SU-DHL-6 (cell line): Measurements from ENCODE around the gene CROT.

Experiments
- H2AFZ ChIP-seq: fragments of 200-600 bp; sonication (generic); 2 replicates; pipeline ENCODE4 v1.6.1; 2014; ENCODE audit warnings: low read depth, mild to moderate bottlenecking, moderate library complexity, mixed read lengths, antibody characterized with exemption, low read length; ENCODE audit not compliant: severe bottlenecking
- H3F3A ChIP-seq: fragments of 200-600 bp; shearing (Covaris generic); 2 replicates; pipeline ENCODE4 v1.6.0; 2016; ENCODE audit warnings: antibody characterized with exemption, mild to moderate bottlenecking; ENCODE audit not compliant: insufficient read depth
- H3K27ac ChIP-seq: fragments of 200-600 bp; sonication (generic); 2 replicates; pipeline ENCODE4 v1.5.1; 2016; ENCODE audit warnings: low read depth, mild to moderate bottlenecking, low read length, moderate library complexity, mixed read lengths
- H3K27me3 ChIP-seq: fragments of 200-600 bp; sonication (generic), shearing (Covaris generic); 2 replicates; pipeline ENCODE4 v1.6.0; 2014; ENCODE audit warnings: mild to moderate bottlenecking, low read length
- H3K36me3 ChIP-seq: fragments of 200-600 bp; sonication (generic); 2 replicates; pipeline ENCODE4 v1.6.1; 2014; ENCODE audit warnings: mild to moderate bottlenecking, low read length, mixed read lengths
- H3K4me2 ChIP-seq: fragments of 300-600, 200-600 bp; shearing (Covaris generic), sonication (generic); 2 replicates; pipeline ENCODE4 v1.6.0; 2014; ENCODE audit warnings: low read length, low read depth, mild to moderate bottlenecking; ENCODE audit not compliant: poor library complexity, severe bottlenecking
- H3K4me3 ChIP-seq: fragments of 200-600 bp; sonication (generic); 2 replicates; pipeline ENCODE4 v1.5.1; 2014; ENCODE audit warnings: antibody characterized with exemption, low read length, mild to moderate bottlenecking, mixed read lengths; ENCODE audit not compliant: insufficient read depth, poor library complexity, severe bottlenecking
- H3K79me2 ChIP-seq: fragments of 200-600 bp; sonication (generic); 2 replicates; pipeline ENCODE4 v1.6.1; 2014; ENCODE audit warnings: mild to moderate bottlenecking, low read length, moderate library complexity; ENCODE audit not compliant: insufficient read depth
- H3K9ac ChIP-seq: fragments of 200-600 bp; sonication (generic); 2 replicates; pipeline ENCODE4 v1.7.0; 2014; ENCODE audit warnings: mild to moderate bottlenecking, low read length
- H3K9me2 ChIP-seq: fragments of 200-600 bp; sonication (generic); replicated peaks from 2 replicates; pipeline ENCODE4 v1.6.1; 2014; ENCODE audit warnings: low read length; ENCODE audit not compliant: insufficient read depth
- H3K9me3 ChIP-seq: fragments of 200-600 bp; sonication (generic); 2 replicates; pipeline ENCODE4 v1.6.1; 2014; ENCODE audit warnings: low read length, mixed read lengths; ENCODE audit not compliant: insufficient read depth
- H4K20me1 ChIP-seq: fragments of 200-600 bp; sonication (generic); 2 replicates; pipeline ENCODE4 v1.6.1; 2014; ENCODE audit warnings: low read depth, mild to moderate bottlenecking, antibody characterized with exemption, low read length, moderate library complexity, mixed read lengths
- CTCF ChIP-seq: fragments of 200-600 bp; sonication (generic); IDR thresholded peaks from one replicate; pipeline ENCODE4 v1.5.1; 2017; ENCODE audit warnings: antibody characterized with exemption, mild to moderate bottlenecking, low read length, moderate library complexity; ENCODE audit not compliant: insufficient read depth, poor library complexity, severe bottlenecking
- EZH2phosphoT487 ChIP-seq: fragments of 200-600 bp; sonication (generic), shearing (Covaris generic); conservative IDR thresholded peaks from 2 replicates; pipeline ENCODE4 v1.6.1; 2018; ENCODE audit warnings: mild to moderate bottlenecking, antibody characterized with exemption, low read length, moderate library complexity, mixed read lengths

Gene CROT

GRCh38 chr7:87426160-87426559 lies 80.7 kb downstream of the CROT start:
- TF ChIP-seq EZH2phosphoT487 = no peak
- TF ChIP-seq CTCF = no peak

GRCh38 chr7:87427288-87427687 lies 81.8 kb downstream of the CROT start:
- Histone ChIP-seq H3K27me3 (no peaks in the 10 kb centered on the region), H2AFZ (no peak overlapping the region), H3K36me3 (no peaks in the 10 kb centered on the region), H3K79me2 (no peaks in the 10 kb centered on the region), H3K9ac (no peak overlapping the region), H3K4me2 (no peak overlapping the region), H3K4me3 (no peak overlapping the region), H3K9me2 (no peaks in the 10 kb centered on the region), H4K20me1 (no peaks in the 10 kb centered on the region), H3K27ac (no peak overlapping the region), H3F3A (no peaks in the 10 kb centered on the region), H3K9me3 (no peaks in the 10 kb centered on the region)
- TF ChIP-seq CTCF (no peak), EZH2phosphoT487 (no peak)

More at GRCh38 chr7:87426160-87426559, 80.7 kb downstream of the CROT start:
- H3K79me2 ChIP-seq = no peaks in the 10 kb centered on the region
- H3K9ac ChIP-seq = no peak overlapping the region
- H3K27ac ChIP-seq = no peak overlapping the region
- H3F3A ChIP-seq = no peaks in the 10 kb centered on the region
- no peak overlapping the region for H3K4me3 ChIP-seq
- H4K20me1 ChIP-seq = no peaks in the 10 kb centered on the region
- H3K4me2 ChIP-seq = no peak overlapping the region
- no peaks in the 10 kb centered on the region for H3K9me3 ChIP-seq
- no peaks in the 10 kb centered on the region for H3K27me3 ChIP-seq
- H3K36me3 ChIP-seq = no peaks in the 10 kb centered on the region
- H3K9me2 ChIP-seq = no peaks in the 10 kb centered on the region
- H2AFZ ChIP-seq = no peak overlapping the region

- H3K9ac ChIP-seq = no peak overlapping the region
- TF ChIP-seq CTCF = no peak
- no peak for TF ChIP-seq EZH2phosphoT487
Observed at GRCh38 chr7:87432536-87432935, 87.1 kb downstream of the CROT start.

GRCh38 chr7:87435546-87435945 lies 90.1 kb downstream of the CROT start:
- Histone ChIP-seq H3K27ac (no peak overlapping the region), H3K36me3 (no peaks in the 10 kb centered on the region), H3K4me3 (no peak overlapping the region), H4K20me1 (no peaks in the 10 kb centered on the region), H3F3A (no peaks in the 10 kb centered on the region), H3K9me2 (no peaks in the 10 kb centered on the region), H3K4me2 (no peak overlapping the region), H3K79me2 (no peaks in the 10 kb centered on the region), H3K9me3 (no peaks in the 10 kb centered on the region), H3K27me3 (no peaks in the 10 kb centered on the region), H2AFZ (no peak overlapping the region), H3K9ac (no peak overlapping the region)
- TF ChIP-seq CTCF (no peak), EZH2phosphoT487 (no peak)

More at GRCh38 chr7:87432536-87432935, 87.1 kb downstream of the CROT start:
- H2AFZ ChIP-seq = no peak overlapping the region
- H3K79me2 ChIP-seq = no peaks in the 10 kb centered on the region
- no peaks in the 10 kb centered on the region for H4K20me1 ChIP-seq
- no peaks in the 10 kb centered on the region for H3K9me2 ChIP-seq
- no peak overlapping the region for H3K4me2 ChIP-seq
- no peaks in the 10 kb centered on the region for H3K9me3 ChIP-seq
- no peaks in the 10 kb centered on the region for H3K36me3 ChIP-seq
- H3F3A ChIP-seq = no peaks in the 10 kb centered on the region
- H3K27ac ChIP-seq = no peak overlapping the region
- H3K27me3 ChIP-seq = no peaks in the 10 kb centered on the region
- H3K4me3 ChIP-seq = no peak overlapping the region
